HepG2 (cell line): ENCODE measurements around the gene ENO3. TPM values are rescaled to one million over a fixed set of nuclear protein-coding genes. Genes with fewer than 3 reads are reported as not detected.

Source experiments
- CCDC6 ChIP-seq: sonication (generic); formaldehyde crosslinking; IDR thresholded peaks from 2 replicates; pipeline ENCODE4 v1.8.1; 2022; ENCODE audit warnings: mild to moderate bottlenecking, missing genetic modification reagents, moderate library complexity
- CHD2 ChIP-seq: IDR thresholded peaks from 2 replicates; pipeline ENCODE4 v1.6.1; 2011; ENCODE audit warnings: low read depth, low read length, improper control_type of control experiment
- GABPB1 ChIP-seq: IDR thresholded peaks from 2 replicates; pipeline ENCODE4 v1.6.1; 2016; ENCODE audit warnings: mild to moderate bottlenecking, missing genetic modification reagents, moderate library complexity, missing compliant biosample characterization
- NFRKB ChIP-seq: fragments of 450-650 bp; IDR thresholded peaks from 2 replicates; pipeline ENCODE4 v1.6.1; 2017
- NR2F6 ChIP-seq, 2 experiments: IDR thresholded peaks; 2 replicates each; pipeline ENCODE4 v1.6.1; 2016; ENCODE audit warnings: antibody characterized with exemption in 1 of 2, mild to moderate bottlenecking in 1 of 2
- PHF5A ChIP-seq: IDR thresholded peaks from one replicate; pipeline ENCODE4 v1.6.1; 2018; ENCODE audit warnings: low read depth, missing genetic modification reagents; ENCODE audit not compliant: unreplicated experiment
- RXRB ChIP-seq: IDR thresholded peaks from 2 replicates; pipeline ENCODE4 v1.6.1; 2016; ENCODE audit warnings: borderline replicate concordance, missing genetic modification reagents, missing compliant biosample characterization
- SP2 ChIP-seq: sonication (generic); formaldehyde crosslinking; IDR thresholded peaks from 2 replicates; pipeline ENCODE4 v1.5.1; 2020; ENCODE audit warnings: mild to moderate bottlenecking, missing genetic modification reagents
- SP4 ChIP-seq: sonication (generic); formaldehyde crosslinking; IDR thresholded peaks from 2 replicates; pipeline ENCODE4 v1.8.1; 2023; ENCODE audit warnings: mild to moderate bottlenecking, missing genetic modification reagents
- TGIF2 ChIP-seq: IDR thresholded peaks from 2 replicates; pipeline ENCODE4 v1.6.1; 2016; ENCODE audit warnings: control low read depth, missing compliant biosample characterization
- ZC3H13 ChIP-seq: sonication (generic); formaldehyde crosslinking; IDR thresholded peaks from 2 replicates; pipeline ENCODE4 v1.8.1; 2023; ENCODE audit warnings: mild to moderate bottlenecking, missing genetic modification reagents, moderate library complexity
- ZFP1 ChIP-seq: IDR thresholded peaks from 2 replicates; pipeline ENCODE4 v1.6.1; 2016
- ZFP36L1 ChIP-seq: sonication (generic); formaldehyde crosslinking; IDR thresholded peaks from 2 replicates; pipeline ENCODE4 v1.8.0; 2022; ENCODE audit warnings: mild to moderate bottlenecking, missing genetic modification reagents, moderate library complexity
- ZFX ChIP-seq: sonication (generic); formaldehyde crosslinking; IDR thresholded peaks from 2 replicates; pipeline ENCODE4 v1.4.0; 2020; ENCODE audit warnings: mild to moderate bottlenecking, low read depth, missing genetic modification reagents, moderate library complexity
- ZFY ChIP-seq: sonication (generic); formaldehyde crosslinking; IDR thresholded peaks from 2 replicates; pipeline ENCODE4 v1.4.0; 2020; ENCODE audit warnings: missing genetic modification reagents
- ZNF276 ChIP-seq: sonication (generic); formaldehyde crosslinking; IDR thresholded peaks from 2 replicates; pipeline ENCODE4 v1.4.0; 2020; ENCODE audit warnings: mild to moderate bottlenecking, low read depth, missing genetic modification reagents
- ZNF33A ChIP-seq: sonication (generic); formaldehyde crosslinking; IDR thresholded peaks from 2 replicates; pipeline ENCODE4 v1.5.1; 2020; ENCODE audit warnings: missing genetic modification reagents, mild to moderate bottlenecking, moderate library complexity, borderline replicate concordance
- ZNF510 ChIP-seq: sonication (generic); formaldehyde crosslinking; IDR thresholded peaks from 2 replicates; pipeline ENCODE4 v1.4.0; 2020; ENCODE audit warnings: low read depth, mild to moderate bottlenecking, missing genetic modification reagents
- ZNF709 ChIP-seq: sonication (generic); formaldehyde crosslinking; IDR thresholded peaks from 2 replicates; pipeline ENCODE4 v1.5.0; 2020; ENCODE audit warnings: mild to moderate bottlenecking, missing genetic modification reagents
- ZNF747 ChIP-seq: sonication (generic); formaldehyde crosslinking; IDR thresholded peaks from 2 replicates; pipeline ENCODE4 v1.8.1; 2023; ENCODE audit warnings: missing genetic modification reagents, mild to moderate bottlenecking, borderline replicate concordance
- polyA plus RNA-seq, 8 experiments: library from polyadenylated mRNA; depleted of rRNA in 3 of 8; stranded (reverse) in 7 of 8; unstranded in 1 of 8; fragments of >200 nt; fragmentation: Illumina TruSeq in 4 of 8; extraction: Trizol in 4 of 8; gene quantifications; 2 replicates each; pipeline versions ENCODE4 v1.2.1 to v1.2.3, GENCODE V29; 2011 to 2016; ENCODE audit warnings: low read depth in 4 of 8, missing spikeins in 1 of 8, mixed read lengths in 1 of 8; ENCODE audit not compliant: insufficient read depth in 1 of 8
- total RNA-seq, 5 experiments: library from RNA; depleted of rRNA; stranded (reverse); fragments of >200 nt; fragmentation: Illumina TruSeq; extraction: Trizol; gene quantifications; 2 replicates each; pipeline ENCODE4 v1.2.3, GENCODE V29; 2016; ENCODE audit warnings: low read depth in 1 of 5
- TF ChIP-seq, protein P1 (sequence below): fragments of 450-650 bp; IDR thresholded peaks from 2 replicates; pipeline ENCODE4 v1.6.1; 2017; ENCODE audit warnings: mild to moderate bottlenecking
- TF ChIP-seq, protein P2 (sequence below): IDR thresholded peaks from 2 replicates; pipeline ENCODE4 v1.4.0; 2020; ENCODE audit warnings: mild to moderate bottlenecking, missing genetic modification reagents

The ENO3 gene
- total and polyA plus RNA-seq, 2 of the 13 experiments (the other 11 are each of a cell fraction or from before 2014, with no cell fraction given), result 59.8 to 69.8 TPM

GRCh38 chr17:4949321-4950074 is 1.4 kb upstream of the ENO3 start (continued):
- TF ChIP-seq ZNF276 (CRISPR knock-in tag), result peak; percentile 81; the same call in 1 of the 2 replicates
- no peak for TF ChIP-seq PHF5A (CRISPR knock-in tag)
- 0 out of 2 replicates have a peak, but pooled peaks have one; percentile 61 for TF ChIP-seq ZNF709 (CRISPR knock-in tag)
- no peak for TF ChIP-seq NFRKB
- TF ChIP-seq, protein P1, sequence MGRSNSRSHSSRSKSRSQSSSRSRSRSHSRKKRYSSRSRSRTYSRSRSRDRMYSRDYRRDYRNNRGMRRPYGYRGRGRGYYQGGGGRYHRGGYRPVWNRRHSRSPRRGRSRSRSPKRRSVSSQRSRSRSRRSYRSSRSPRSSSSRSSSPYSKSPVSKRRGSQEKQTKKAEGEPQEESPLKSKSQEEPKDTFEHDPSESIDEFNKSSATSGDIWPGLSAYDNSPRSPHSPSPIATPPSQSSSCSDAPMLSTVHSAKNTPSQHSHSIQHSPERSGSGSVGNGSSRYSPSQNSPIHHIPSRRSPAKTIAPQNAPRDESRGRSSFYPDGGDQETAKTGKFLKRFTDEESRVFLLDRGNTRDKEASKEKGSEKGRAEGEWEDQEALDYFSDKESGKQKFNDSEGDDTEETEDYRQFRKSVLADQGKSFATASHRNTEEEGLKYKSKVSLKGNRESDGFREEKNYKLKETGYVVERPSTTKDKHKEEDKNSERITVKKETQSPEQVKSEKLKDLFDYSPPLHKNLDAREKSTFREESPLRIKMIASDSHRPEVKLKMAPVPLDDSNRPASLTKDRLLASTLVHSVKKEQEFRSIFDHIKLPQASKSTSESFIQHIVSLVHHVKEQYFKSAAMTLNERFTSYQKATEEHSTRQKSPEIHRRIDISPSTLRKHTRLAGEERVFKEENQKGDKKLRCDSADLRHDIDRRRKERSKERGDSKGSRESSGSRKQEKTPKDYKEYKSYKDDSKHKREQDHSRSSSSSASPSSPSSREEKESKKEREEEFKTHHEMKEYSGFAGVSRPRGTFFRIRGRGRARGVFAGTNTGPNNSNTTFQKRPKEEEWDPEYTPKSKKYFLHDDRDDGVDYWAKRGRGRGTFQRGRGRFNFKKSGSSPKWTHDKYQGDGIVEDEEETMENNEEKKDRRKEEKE, result no peak
- TF ChIP-seq ZNF33A (CRISPR knock-in tag), result 0 out of 2 replicates have a peak, but pooled peaks have one; percentile 9
- 0 out of 2 replicates have a peak, but pooled peaks have one; percentile 50 for TF ChIP-seq ZFP36L1 (CRISPR knock-in tag)
- TF ChIP-seq NR2F6 (IDR thresholded peaks at IDR 0.05), result peak; percentile 67
- peak; percentile 89 for TF ChIP-seq NR2F6 (CRISPR knock-in tag; IDR thresholded peaks at IDR 0.05)
- no peak for TF ChIP-seq SP2 (CRISPR knock-in tag)
- peak; percentile 76; the same call in 1 of the 2 replicates for TF ChIP-seq GABPB1 (CRISPR knock-in tag)
- TF ChIP-seq SP4 (CRISPR knock-in tag), result peak; percentile 38; the same call in 1 of the 2 replicates
- no peak; the same call in 1 of the 2 replicates for TF ChIP-seq CHD2
- TF ChIP-seq ZFX (CRISPR knock-in tag), result 0 out of 2 replicates have a peak, but pooled peaks have one; percentile 13
- TF ChIP-seq ZNF510 (CRISPR knock-in tag), result no peak
- TF ChIP-seq ZFP1 (CRISPR knock-in tag), result no peak
- TF ChIP-seq TGIF2, result peak; percentile 51; the same call in 1 of the 2 replicates
- peak; percentile 85; the same call in 1 of the 2 replicates for TF ChIP-seq CCDC6 (CRISPR knock-in tag)
- TF ChIP-seq ZC3H13 (CRISPR knock-in tag), result peak; percentile 92
- TF ChIP-seq ZNF747 (CRISPR knock-in tag), result peak; percentile 35; the same call in 1 of the 2 replicates
- TF ChIP-seq, protein P2, sequence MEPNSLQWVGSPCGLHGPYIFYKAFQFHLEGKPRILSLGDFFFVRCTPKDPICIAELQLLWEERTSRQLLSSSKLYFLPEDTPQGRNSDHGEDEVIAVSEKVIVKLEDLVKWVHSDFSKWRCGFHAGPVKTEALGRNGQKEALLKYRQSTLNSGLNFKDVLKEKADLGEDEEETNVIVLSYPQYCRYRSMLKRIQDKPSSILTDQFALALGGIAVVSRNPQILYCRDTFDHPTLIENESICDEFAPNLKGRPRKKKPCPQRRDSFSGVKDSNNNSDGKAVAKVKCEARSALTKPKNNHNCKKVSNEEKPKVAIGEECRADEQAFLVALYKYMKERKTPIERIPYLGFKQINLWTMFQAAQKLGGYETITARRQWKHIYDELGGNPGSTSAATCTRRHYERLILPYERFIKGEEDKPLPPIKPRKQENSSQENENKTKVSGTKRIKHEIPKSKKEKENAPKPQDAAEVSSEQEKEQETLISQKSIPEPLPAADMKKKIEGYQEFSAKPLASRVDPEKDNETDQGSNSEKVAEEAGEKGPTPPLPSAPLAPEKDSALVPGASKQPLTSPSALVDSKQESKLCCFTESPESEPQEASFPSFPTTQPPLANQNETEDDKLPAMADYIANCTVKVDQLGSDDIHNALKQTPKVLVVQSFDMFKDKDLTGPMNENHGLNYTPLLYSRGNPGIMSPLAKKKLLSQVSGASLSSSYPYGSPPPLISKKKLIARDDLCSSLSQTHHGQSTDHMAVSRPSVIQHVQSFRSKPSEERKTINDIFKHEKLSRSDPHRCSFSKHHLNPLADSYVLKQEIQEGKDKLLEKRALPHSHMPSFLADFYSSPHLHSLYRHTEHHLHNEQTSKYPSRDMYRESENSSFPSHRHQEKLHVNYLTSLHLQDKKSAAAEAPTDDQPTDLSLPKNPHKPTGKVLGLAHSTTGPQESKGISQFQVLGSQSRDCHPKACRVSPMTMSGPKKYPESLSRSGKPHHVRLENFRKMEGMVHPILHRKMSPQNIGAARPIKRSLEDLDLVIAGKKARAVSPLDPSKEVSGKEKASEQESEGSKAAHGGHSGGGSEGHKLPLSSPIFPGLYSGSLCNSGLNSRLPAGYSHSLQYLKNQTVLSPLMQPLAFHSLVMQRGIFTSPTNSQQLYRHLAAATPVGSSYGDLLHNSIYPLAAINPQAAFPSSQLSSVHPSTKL (CRISPR knock-in tag), result peak; percentile 75
- peak; percentile 84 for TF ChIP-seq RXRB
- peak; percentile 59 for TF ChIP-seq ZFY (CRISPR knock-in tag)
